ENCODE measurements around the gene SEPTIN12. TPM values are rescaled to one million over a fixed set of nuclear protein-coding genes. Genes with fewer than 3 reads are reported as not detected.

SEPTIN12 gene
- total RNA-seq, 1 experiment from 2014 or later = not detected

DNA sequence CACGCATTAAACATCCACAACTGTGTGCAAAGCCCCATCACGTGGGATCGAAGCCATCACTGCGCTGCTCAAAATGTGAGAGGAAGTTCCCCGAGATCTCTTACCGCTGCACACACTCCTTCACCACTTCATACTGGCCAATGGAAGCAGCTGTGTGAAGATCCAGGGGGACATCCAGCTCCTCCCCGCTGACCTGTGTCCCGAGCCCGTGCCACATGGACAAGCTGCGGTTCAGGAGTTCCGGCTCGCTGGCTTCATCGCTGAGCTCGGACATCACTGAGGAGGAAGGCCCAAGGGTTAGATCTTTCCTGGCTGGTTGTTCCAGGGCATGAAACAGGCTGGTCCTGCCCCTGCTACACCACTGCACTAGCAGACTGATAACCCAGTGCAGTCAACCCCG is 58.3 kb downstream of the SEPTIN12 start:
- ChIA-PET CTCF (no interaction called here), POLR2A (ENCODE audit: low non-redundant PET) (no interaction called here)
- TF ChIP-seq, protein P1, sequence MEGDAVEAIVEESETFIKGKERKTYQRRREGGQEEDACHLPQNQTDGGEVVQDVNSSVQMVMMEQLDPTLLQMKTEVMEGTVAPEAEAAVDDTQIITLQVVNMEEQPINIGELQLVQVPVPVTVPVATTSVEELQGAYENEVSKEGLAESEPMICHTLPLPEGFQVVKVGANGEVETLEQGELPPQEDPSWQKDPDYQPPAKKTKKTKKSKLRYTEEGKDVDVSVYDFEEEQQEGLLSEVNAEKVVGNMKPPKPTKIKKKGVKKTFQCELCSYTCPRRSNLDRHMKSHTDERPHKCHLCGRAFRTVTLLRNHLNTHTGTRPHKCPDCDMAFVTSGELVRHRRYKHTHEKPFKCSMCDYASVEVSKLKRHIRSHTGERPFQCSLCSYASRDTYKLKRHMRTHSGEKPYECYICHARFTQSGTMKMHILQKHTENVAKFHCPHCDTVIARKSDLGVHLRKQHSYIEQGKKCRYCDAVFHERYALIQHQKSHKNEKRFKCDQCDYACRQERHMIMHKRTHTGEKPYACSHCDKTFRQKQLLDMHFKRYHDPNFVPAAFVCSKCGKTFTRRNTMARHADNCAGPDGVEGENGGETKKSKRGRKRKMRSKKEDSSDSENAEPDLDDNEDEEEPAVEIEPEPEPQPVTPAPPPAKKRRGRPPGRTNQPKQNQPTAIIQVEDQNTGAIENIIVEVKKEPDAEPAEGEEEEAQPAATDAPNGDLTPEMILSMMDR (conservative IDR thresholded peaks at IDR 0.05; ENCODE audit: low read depth, low read length) = no peak
- no peak for TF ChIP-seq EZH2 (IDR thresholded peaks at IDR 0.05; ENCODE audit: borderline replicate concordance, low read depth, low read length, poor library complexity, severe bottlenecking)
- no peak for DNase-seq (ENCODE audit: low spot score)
- Histone ChIP-seq H3K4me3 (ENCODE audit: low read depth, low read length, poor library complexity, severe bottlenecking) (no peak overlapping the region), H3K4me1 (ENCODE audit: insufficient read depth, low read length, poor library complexity, severe bottlenecking) (no peaks in the 10 kb centered on the region), H3K27ac (ENCODE audit: low read depth, low read length, poor library complexity, severe bottlenecking) (no peak overlapping the region), H3K36me3 (ENCODE audit: insufficient read depth, low read length, poor library complexity, severe bottlenecking) (peaks cover 14% of the 10 kb centered on the region), H3K27me3 (replicated peaks; ENCODE audit: insufficient read depth, low read depth, low read length, poor library complexity) (no peaks in the 10 kb centered on the region), H3K9me3 (ENCODE audit: low read depth, low read length, poor library complexity, severe bottlenecking) (no peaks in the 10 kb centered on the region)
- intact Hi-C loops (cut with micrococcal nuclease; ENCODE audit: unreplicated experiment) = no loop called here
- no TSS peak for BruUV-seq (replicated peaks)

DNA sequence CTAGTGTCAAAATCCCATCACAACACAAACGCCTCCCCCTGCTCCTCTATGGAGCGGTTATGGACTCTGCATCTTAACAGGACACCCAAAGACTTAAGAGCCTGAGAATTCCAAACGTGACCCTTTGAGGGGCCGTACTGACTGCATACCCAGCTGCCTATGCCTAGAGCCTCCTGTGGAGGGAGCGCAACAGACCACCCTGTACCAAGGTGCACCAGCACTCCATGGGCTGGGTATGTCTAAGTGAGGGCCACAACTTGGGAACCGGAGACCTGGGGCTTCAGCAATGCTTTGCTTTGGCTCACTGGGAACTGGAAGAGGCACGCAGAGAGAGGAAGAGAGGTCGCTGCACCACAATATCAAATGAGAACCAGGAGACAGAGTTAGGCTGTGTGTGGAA is 59.5 kb downstream of the SEPTIN12 start:
- CTCF ChIA-PET = no interaction called here
- POLR2A ChIA-PET (ENCODE audit: low non-redundant PET) = no interaction called here

More for the DNA sequence above, 59.5 kb downstream of the SEPTIN12 start:
- no peak for DNase-seq (ENCODE audit: low spot score)
- H3K9me3 ChIP-seq (ENCODE audit: low read depth, low read length, poor library complexity, severe bottlenecking) = no peaks in the 10 kb centered on the region
- no peak overlapping the region for H3K27ac ChIP-seq (ENCODE audit: low read depth, low read length, poor library complexity, severe bottlenecking)
- no peak overlapping the region for H3K4me3 ChIP-seq (ENCODE audit: low read depth, low read length, poor library complexity, severe bottlenecking)
- no peaks in the 10 kb centered on the region for H3K4me1 ChIP-seq (ENCODE audit: insufficient read depth, low read length, poor library complexity, severe bottlenecking)
- H3K27me3 ChIP-seq (replicated peaks; ENCODE audit: insufficient read depth, low read depth, low read length, poor library complexity) = no peaks in the 10 kb centered on the region
- intact Hi-C loops (cut with micrococcal nuclease; ENCODE audit: unreplicated experiment) = no loop called here
- TF ChIP-seq, protein P1 (conservative IDR thresholded peaks at IDR 0.05; ENCODE audit: low read depth, low read length) = no peak
- no peak for TF ChIP-seq EZH2 (IDR thresholded peaks at IDR 0.05; ENCODE audit: borderline replicate concordance, low read depth, low read length, poor library complexity, severe bottlenecking)
- BruUV-seq (replicated peaks) = no TSS peak
- H3K36me3 ChIP-seq (ENCODE audit: insufficient read depth, low read length, poor library complexity, severe bottlenecking) = peaks cover 17% of the 10 kb centered on the region

Other genes starting within 250 kb of the SEPTIN12 start
- 12.8 and 14.4 TPM in 2 replicates for gene CDIP1, start 249.6 kb downstream of the SEPTIN12 start, total RNA-seq (2021)
- gene C16orf96, start 232.0 kb downstream of the SEPTIN12 start, total RNA-seq (2021) = not detected in 2 replicates
- 36.3 and 36.5 TPM in 2 replicates for gene UBALD1, start 173.5 kb downstream of the SEPTIN12 start, total RNA-seq (2021)
- 54.6 and 61.4 TPM in 2 replicates for gene MGRN1, start 163.5 kb downstream of the SEPTIN12 start, total RNA-seq (2021)
- gene NUDT16L1, start 94.8 kb downstream of the SEPTIN12 start, total RNA-seq (2021) = 29.7 and 33.8 TPM in 2 replicates
- gene ANKS3, start 54.1 kb downstream of the SEPTIN12 start, total RNA-seq (2021) = 26.9 and 30.3 TPM in 2 replicates
- gene DNAAF8, start 53.8 kb downstream of the SEPTIN12 start, total RNA-seq (2021) = 0.15 and 0.72 TPM in 2 replicates
- gene ZNF500, start 21.2 kb downstream of the SEPTIN12 start, total RNA-seq (2021) = 16.8 and 19.1 TPM in 2 replicates
- not detected in 2 replicates for gene SMIM22, start 7.0 kb upstream of the SEPTIN12 start, total RNA-seq (2021)
- 2.9 and 3.3 TPM in 2 replicates for gene ROGDI, start 14.3 kb upstream of the SEPTIN12 start, total RNA-seq (2021)
- 121 and 128 TPM in 2 replicates for gene GLYR1, start 58.9 kb upstream of the SEPTIN12 start, total RNA-seq (2021)
- 45.6 and 51.0 TPM in 2 replicates for gene UBN1, start 59.1 kb upstream of the SEPTIN12 start, total RNA-seq (2021)
- gene PPL, start 148.8 kb upstream of the SEPTIN12 start, total RNA-seq (2021) = 0.04 and 0.42 TPM in 2 replicates
- gene SEC14L5, start 170.0 kb upstream of the SEPTIN12 start, total RNA-seq (2021) = 0.04 TPM in 1 of 2 replicates, not detected in the other
- gene NAGPA, start 245.6 kb upstream of the SEPTIN12 start, total RNA-seq (2021) = 11.7 and 11.9 TPM in 2 replicates

Data from A673 (cell line).